ENCODE results near the gene SMLR1.

GRCh38 chr6:130837067-130837466 is 9.9 kb downstream of the SMLR1 start:
- no peak for TF ChIP-seq POLR2A (IDR thresholded peaks at IDR 0.05)
- TF ChIP-seq CTCF (IDR thresholded peaks at IDR 0.05): no peak
- TF ChIP-seq EP300 (IDR thresholded peaks at IDR 0.05; ENCODE audit: low read depth): no peak

Measured in transverse colon (tissue), 3 donors.